GM23338 (cell line): ENCODE measurements around the gene DCPS. TPM values are rescaled to one million over a fixed set of nuclear protein-coding genes. Genes with fewer than 3 reads are reported as not detected.

Experiments
- ATAC-seq: fragments of 200-7000 bp; cut with Tn5 transposase; 3 replicates; pipeline ENCODE4 v1.9.1; 2020
- DNase-seq: peaks from one replicate; pipeline ENCODE4 v3.0.0-alpha.2; 2015; ENCODE audit warnings: low spot score
- H2AFZ ChIP-seq: fragments of 200-600 bp; sonication (generic); 2 replicates; pipeline ENCODE4 v1.8.0; 2016; ENCODE audit warnings: antibody characterized with exemption, mild to moderate bottlenecking, moderate library complexity
- H3F3A ChIP-seq: fragments of 200-600 bp; sonication (generic); replicated peaks from 2 replicates; pipeline ENCODE4 v1.8.0; 2017; ENCODE audit warnings: antibody characterized with exemption, mixed run types, low read depth
- H3K27ac ChIP-seq: fragments of 200-600 bp; sonication (generic); 2 replicates; pipeline ENCODE4 v1.6.1; 2016; ENCODE audit warnings: low read depth
- H3K27me3 ChIP-seq: fragments of 200-600 bp; sonication (generic); 2 replicates; pipeline ENCODE4 v1.8.0; 2016; ENCODE audit warnings: mild to moderate bottlenecking, mixed run types, moderate library complexity; ENCODE audit not compliant: insufficient read depth
- H3K36me3 ChIP-seq: fragments of 200-600 bp; sonication (generic); 2 replicates; pipeline ENCODE4 v1.8.0; 2016; ENCODE audit warnings: mild to moderate bottlenecking; ENCODE audit not compliant: insufficient read depth
- H3K4me1 ChIP-seq: fragments of 200-600 bp; sonication (generic); 2 replicates; pipeline ENCODE4 v1.8.0; 2016; ENCODE audit warnings: mild to moderate bottlenecking, moderate library complexity; ENCODE audit not compliant: insufficient read depth
- H3K4me2 ChIP-seq: fragments of 200-600 bp; sonication (generic); 2 replicates; pipeline ENCODE4 v1.7.1; 2017; ENCODE audit warnings: mixed run types
- H3K4me3 ChIP-seq: fragments of 200-600 bp; sonication (generic); 2 replicates; pipeline ENCODE4 v1.6.1; 2016; ENCODE audit warnings: mixed run types
- H3K79me2 ChIP-seq: fragments of 200-600 bp; sonication (generic); replicated peaks from 2 replicates; pipeline ENCODE4 v1.8.0; 2017; ENCODE audit warnings: mild to moderate bottlenecking; ENCODE audit not compliant: insufficient read depth
- H3K9me2 ChIP-seq: fragments of 200-600 bp; sonication (generic); 2 replicates; pipeline ENCODE4 v1.8.0; 2017; ENCODE audit not compliant: insufficient read depth
- H4K20me1 ChIP-seq: fragments of 200-600 bp; sonication (generic); replicated peaks from 2 replicates; pipeline ENCODE4 v1.8.0; 2017; ENCODE audit warnings: mild to moderate bottlenecking; ENCODE audit not compliant: insufficient read depth
- H3K27ac Mint-ChIP-seq: 2 replicates; pipeline ENCODE4 v1.8.0; 2020; ENCODE audit warnings: inconsistent platforms, mild to moderate bottlenecking, moderate library complexity, mixed read lengths
- H3K27me3 Mint-ChIP-seq: 3 replicates; pipeline ENCODE4 v1.8.0; 2022; ENCODE audit warnings: low read depth, mild to moderate bottlenecking, moderate library complexity, mixed read lengths, inconsistent platforms; ENCODE audit not compliant: insufficient read depth, poor library complexity
- H3K36me3 Mint-ChIP-seq: 3 replicates; pipeline ENCODE4 v1.8.0; 2021; ENCODE audit warnings: low read depth, mild to moderate bottlenecking, inconsistent platforms, moderate library complexity, mixed read lengths
- H3K4me1 Mint-ChIP-seq: 3 replicates; pipeline ENCODE4 v1.8.0; 2020; ENCODE audit warnings: mild to moderate bottlenecking, inconsistent platforms, mixed read lengths
- H3K4me3 Mint-ChIP-seq: 3 replicates; pipeline ENCODE4 v1.8.0; 2021; ENCODE audit warnings: moderate library complexity, mild to moderate bottlenecking, inconsistent platforms, mixed read lengths
- H3K9me3 Mint-ChIP-seq: 3 replicates; pipeline ENCODE4 v1.8.0; 2020; ENCODE audit warnings: moderate library complexity, mild to moderate bottlenecking, inconsistent platforms, mixed read lengths
- CREB1 ChIP-seq: fragments of 250-450 bp; sonication (Bioruptor Pico); IDR thresholded peaks from 2 replicates; pipeline ENCODE4 v1.5.0; 2020; ENCODE audit warnings: low read depth, mild to moderate bottlenecking, moderate library complexity
- EZH2phosphoT487 ChIP-seq: fragments of 200-600 bp; sonication (generic); IDR thresholded peaks from one replicate; pipeline ENCODE4 v1.8.1; 2018; ENCODE audit warnings: antibody characterized with exemption; ENCODE audit not compliant: unreplicated experiment
- JUNB ChIP-seq: IDR thresholded peaks from one replicate; pipeline ENCODE4 v1.6.1; 2016; ENCODE audit warnings: antibody characterized with exemption; ENCODE audit not compliant: unreplicated experiment
- POLR2AphosphoS5 ChIP-seq: IDR thresholded peaks from 2 replicates; pipeline ENCODE4 v1.6.1; 2016; ENCODE audit warnings: antibody characterized with exemption, low read depth
- STAT1 ChIP-seq: IDR thresholded peaks from one replicate; pipeline ENCODE4 v1.6.1; 2016; ENCODE audit warnings: antibody characterized with exemption; ENCODE audit not compliant: unreplicated experiment
- ZNF114 ChIP-seq: fragments of 250-450 bp; sonication (Bioruptor Pico); IDR thresholded peaks from 2 replicates; pipeline ENCODE4 v1.5.0; 2020; ENCODE audit warnings: mild to moderate bottlenecking, moderate library complexity
- ZNF462 ChIP-seq: fragments of 250-450 bp; sonication (Bioruptor Pico); IDR thresholded peaks from 2 replicates; pipeline ENCODE4 v1.5.0; 2020; ENCODE audit warnings: mild to moderate bottlenecking, moderate library complexity
- polyA plus RNA-seq: library from polyadenylated mRNA; unstranded; fragments of >200 nt; fragmentation: Nextera tagmentation; extraction: Ambion mirVana; gene quantifications from 2 replicates; pipeline ENCODE4 v1.2.1, GENCODE V29; 2016
- total RNA-seq: library from RNA; depleted of rRNA; stranded (reverse); fragments of >200 nt; shearing (Covaris generic); gene quantifications from 2 replicates; pipeline ENCODE4 v1.2.3, GENCODE V29; 2014

DCPS gene
- total and polyA plus RNA-seq, 2 experiments from 2014 or later: 26.8 to 46.4 TPM

- Histone ChIP-seq H3K27ac (no peak overlapping the region), H4K20me1 (peaks cover 12% of the 10 kb centered on the region), H3K79me2 (peaks cover 53% of the 10 kb centered on the region), H2AFZ (no peak overlapping the region), H3F3A (0 out of 2 replicates have a peak, but pooled peaks cover 5% of the 10 kb centered on the region), H3K4me3 (no peak overlapping the region), H3K36me3 (0 out of 2 replicates have a peak, but pooled peaks cover 5% of the 10 kb centered on the region), H3K4me2 (no peak overlapping the region), H3K9me2 (0 out of 2 replicates have a peak, but pooled peaks cover 2% of the 10 kb centered on the region), H3K27me3 (no peaks in the 10 kb centered on the region), H3K4me1 (peaks cover 49% of the 10 kb centered on the region)
- Mint-ChIP-seq H3K27me3 (peaks cover 22% of the 10 kb centered on the region), H3K36me3 (peaks cover 10% of the 10 kb centered on the region), H3K27ac (no peak overlapping the region), H3K4me1 (peaks cover 61% of the 10 kb centered on the region), H3K9me3 (no peaks in the 10 kb centered on the region; the same call in 2 of the 3 replicates), H3K4me3 (no peak overlapping the region)
- DNase-seq (no peak), ATAC-seq (no peak)
- TF ChIP-seq EZH2phosphoT487 (no peak), JUNB (no peak), POLR2AphosphoS5 (no peak), CREB1 (no peak)
Measured at GRCh38 chr11:126350836-126351235, 47.0 kb downstream of the DCPS start.

- H3K79me2 ChIP-seq: peaks cover 63% of the 10 kb centered on the region
Measured at GRCh38 chr11:126352163-126352562, 48.3 kb downstream of the DCPS start.

GRCh38 chr11:126352934-126353801 lies 49.3 kb downstream of the DCPS start:
- Histone ChIP-seq H3K9me2 (0 out of 2 replicates have a peak, but pooled peaks cover 2% of the 10 kb centered on the region), H3K27ac (peak overlapping the region; percentile 39), H3K36me3 (0 out of 2 replicates have a peak, but pooled peaks cover 5% of the 10 kb centered on the region), H4K20me1 (peaks cover 3% of the 10 kb centered on the region; the same call in 1 of the 2 replicates), H3K27me3 (no peaks in the 10 kb centered on the region), H3K4me2 (peak overlapping the region; percentile 93), H3K4me3 (peak overlapping the region; percentile 31), H2AFZ (no peak overlapping the region), H3K4me1 (peaks cover 43% of the 10 kb centered on the region), H3F3A (0 out of 2 replicates have a peak, but pooled peaks cover 5% of the 10 kb centered on the region), H3K79me2 (peaks cover 69% of the 10 kb centered on the region)
- Mint-ChIP-seq H3K4me1 (peaks cover 54% of the 10 kb centered on the region), H3K27me3 (peaks cover 11% of the 10 kb centered on the region), H3K36me3 (peaks cover 4% of the 10 kb centered on the region), H3K27ac (peak overlapping the region; percentile 70; the same call in 1 of the 2 replicates), H3K9me3 (no peaks in the 10 kb centered on the region), H3K4me3 (peak overlapping the region; percentile 56; the same call in 2 of the 3 replicates)
- peak; percentile 57 for DNase-seq
- ATAC-seq: no peak
- TF ChIP-seq ZNF462 (CRISPR knock-in tag): 0 out of 2 replicates have a peak, but pooled peaks have one; percentile 24

More at GRCh38 chr11:126352163-126352562, 48.3 kb downstream of the DCPS start:
- 0 out of 2 replicates have a peak, but pooled peaks cover 5% of the 10 kb centered on the region for H3K36me3 ChIP-seq
- ATAC-seq (no peak), DNase-seq (no peak)
- TF ChIP-seq CREB1: no peak
- no peak for TF ChIP-seq STAT1
- TF ChIP-seq ZNF114: no peak
- peaks cover 43% of the 10 kb centered on the region for H3K4me1 ChIP-seq
- no peak overlapping the region for H2AFZ ChIP-seq
- Mint-ChIP-seq H3K4me1 (peaks cover 57% of the 10 kb centered on the region), H3K9me3 (no peaks in the 10 kb centered on the region), H3K27me3 (peaks cover 16% of the 10 kb centered on the region), H3K4me3 (no peak overlapping the region), H3K36me3 (peaks cover 4% of the 10 kb centered on the region), H3K27ac (no peak overlapping the region)
- H3K9me2 ChIP-seq: 0 out of 2 replicates have a peak, but pooled peaks cover 2% of the 10 kb centered on the region
- H4K20me1 ChIP-seq: peaks cover 8% of the 10 kb centered on the region; the same call in 1 of the 2 replicates
- H3K27me3 ChIP-seq: no peaks in the 10 kb centered on the region
- H3K4me3 ChIP-seq: no peak overlapping the region
- peak overlapping the region; percentile 93; the same call in 1 of the 2 replicates for H3K4me2 ChIP-seq
- H3K27ac ChIP-seq: no peak overlapping the region
- H3F3A ChIP-seq: 0 out of 2 replicates have a peak, but pooled peaks cover 5% of the 10 kb centered on the region
